SK-MEL-5 (cell line): Measurements from ENCODE around the gene DENND1A. TPM values are rescaled to one million over a fixed set of nuclear protein-coding genes. Genes with fewer than 3 reads are reported as not detected.
"Not testable (repeated sequence)": the region's sequence is repeated elsewhere in the genome, so short reads cannot be mapped to it uniquely, and the experiment has no call there.

Experiments
- DNase-seq: peaks from one replicate; pipeline ENCODE4 v3.0.0-alpha.2; 2016; ENCODE audit warnings: low read depth, low spot score
- in situ Hi-C: cut with HindIII; loops from 2 replicates; pipeline ENCODE4 v1.10.0; 2016; ENCODE audit warnings: low sequenced_read_pairs, high pct_unique_total_duplicates, low pct_unique_long_range_greater_than_20kb
- total RNA-seq: library from RNA; depleted of rRNA; stranded (reverse); fragments of >200 nt; shearing (Covaris generic); gene quantifications from 2 replicates; pipeline ENCODE4 v1.2.3, GENCODE V29; 2014

The DENND1A gene
- total RNA-seq, 1 experiment from 2014 or later = 30.4 TPM

DNA sequence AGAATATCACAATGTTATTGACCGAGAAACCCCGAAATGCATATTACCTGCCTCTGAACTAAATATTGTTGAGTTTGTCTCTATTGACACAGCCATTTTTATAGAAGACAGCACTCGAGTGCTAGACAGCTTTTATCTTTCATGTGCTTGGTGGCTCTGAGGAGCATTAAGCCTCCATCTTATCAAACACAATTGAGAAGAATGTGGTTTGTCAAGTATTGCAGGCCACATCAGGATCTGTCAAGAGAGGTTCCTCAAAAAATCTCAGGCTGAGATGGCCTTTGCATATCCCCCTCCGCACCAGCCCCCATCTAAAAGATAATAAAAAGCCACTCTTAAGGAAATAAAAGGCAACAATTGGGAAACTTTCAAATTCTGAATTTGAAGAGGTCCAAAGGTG lies 284.8 kb downstream of the DENND1A start:
- in situ Hi-C loops = no loop called here
- DNase-seq = no peak

DNA sequence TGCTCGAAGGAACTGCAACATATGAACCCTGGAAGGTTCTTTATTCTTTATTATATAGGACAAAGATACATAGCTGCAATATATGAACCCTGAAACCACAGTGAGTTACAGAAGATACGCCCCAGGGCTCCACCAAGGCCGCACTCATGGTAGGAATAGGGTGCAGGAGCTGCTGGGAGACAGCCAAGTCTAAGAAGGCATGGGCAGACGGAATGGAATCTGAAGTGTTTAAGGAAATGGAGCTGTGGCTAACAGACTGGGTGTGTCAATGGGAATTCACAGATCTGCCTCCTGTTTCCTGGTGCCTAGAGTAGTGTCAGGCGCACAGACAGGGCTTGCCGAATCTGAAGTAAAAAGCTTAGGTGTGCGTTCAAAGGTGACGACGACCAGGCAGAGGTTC lies 286.4 kb downstream of the DENND1A start:
- DNase-seq = no peak
- in situ Hi-C loops = no loop called here

DNA sequence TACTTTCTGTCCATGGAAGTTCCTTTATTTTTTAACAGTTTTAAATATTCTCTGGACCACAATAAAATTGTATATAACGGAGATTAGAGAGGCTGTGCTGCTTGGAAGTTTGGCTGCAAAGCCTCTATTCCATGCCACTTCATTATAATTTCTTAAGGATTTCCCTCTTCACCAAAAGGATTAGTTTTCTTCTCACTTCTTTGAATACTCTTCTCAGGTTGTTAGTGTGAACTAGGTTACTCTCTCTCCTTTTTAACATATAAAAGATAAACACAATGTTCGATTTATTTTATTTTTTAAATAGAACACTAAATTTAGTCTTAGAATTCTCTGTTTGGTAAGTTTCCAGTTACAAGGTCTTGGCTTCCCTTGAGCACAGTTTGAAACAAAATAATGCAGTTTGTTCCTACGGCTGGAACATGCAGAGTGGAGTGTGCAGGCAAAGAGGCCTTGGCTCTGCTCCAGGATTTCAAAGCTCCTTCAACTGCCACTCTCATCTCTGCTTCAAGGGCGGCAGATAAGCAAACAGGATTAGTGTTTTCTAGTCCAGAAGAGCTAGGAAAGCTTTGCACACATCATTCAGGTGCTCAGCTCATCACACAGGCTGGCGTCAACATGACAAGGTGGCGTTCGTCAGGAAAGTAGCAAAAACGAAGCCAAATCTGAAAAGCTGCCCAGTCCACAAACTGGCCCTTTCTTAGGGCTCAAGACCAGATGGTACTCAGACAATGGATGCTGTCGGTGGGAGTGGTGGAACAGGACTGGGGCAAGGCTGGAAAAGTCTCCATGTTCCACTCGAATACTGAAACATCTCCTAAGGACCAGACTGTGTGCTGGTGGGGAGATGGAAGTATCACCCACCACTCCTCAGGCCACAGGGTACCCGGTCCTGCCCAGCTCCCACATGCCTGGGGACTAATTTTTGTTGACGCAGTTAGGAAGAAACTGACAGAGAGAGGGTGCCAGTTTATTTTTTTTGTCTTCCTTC lies 287.3 kb downstream of the DENND1A start:
- in situ Hi-C loops = no loop called here
- no peak for DNase-seq

DNA sequence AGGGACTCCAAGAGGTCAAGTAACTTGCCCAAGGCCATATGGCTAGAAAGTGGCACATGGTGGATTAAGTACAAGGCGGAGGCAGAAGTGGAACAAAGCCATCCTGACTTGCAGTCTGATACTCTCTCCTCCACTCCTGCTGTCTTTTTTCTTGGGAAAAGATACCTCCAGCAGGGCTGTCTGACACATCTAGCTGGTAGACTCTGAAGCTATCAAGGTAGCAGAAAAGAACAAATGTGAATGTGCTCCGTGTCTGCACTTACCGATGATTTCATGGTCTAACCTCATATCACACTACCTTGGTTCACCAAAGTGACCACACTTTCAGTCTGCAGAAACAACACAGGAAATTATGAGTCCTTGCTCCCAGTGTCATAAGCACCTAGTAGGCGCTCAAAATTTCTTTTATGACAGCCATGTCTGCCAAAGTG lies 289.1 kb downstream of the DENND1A start:
- in situ Hi-C loops = no loop called here

DNA sequence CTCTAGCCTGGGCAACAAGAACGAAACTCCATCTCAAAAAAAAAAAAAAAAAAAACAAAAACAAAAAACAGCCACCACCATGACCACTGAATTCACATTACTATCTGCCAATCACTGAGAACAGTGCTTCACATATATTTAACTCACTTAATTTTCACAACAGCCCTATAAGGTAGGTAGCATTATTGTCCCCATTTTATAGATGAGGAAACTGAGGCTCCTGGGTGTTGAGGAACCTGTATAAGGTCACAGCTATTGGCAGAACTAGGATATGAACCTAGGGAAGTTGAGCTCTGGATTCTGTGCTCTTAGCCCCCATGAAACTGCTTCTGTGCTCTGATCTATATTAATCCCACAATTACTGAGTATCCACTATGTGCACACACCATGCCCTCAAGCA lies 290.2 kb downstream of the DENND1A start:
- DNase-seq = no peak
- in situ Hi-C loops = no loop called here

More for the DNA sequence above, 289.1 kb downstream of the DENND1A start:
- no peak for DNase-seq

DNA sequence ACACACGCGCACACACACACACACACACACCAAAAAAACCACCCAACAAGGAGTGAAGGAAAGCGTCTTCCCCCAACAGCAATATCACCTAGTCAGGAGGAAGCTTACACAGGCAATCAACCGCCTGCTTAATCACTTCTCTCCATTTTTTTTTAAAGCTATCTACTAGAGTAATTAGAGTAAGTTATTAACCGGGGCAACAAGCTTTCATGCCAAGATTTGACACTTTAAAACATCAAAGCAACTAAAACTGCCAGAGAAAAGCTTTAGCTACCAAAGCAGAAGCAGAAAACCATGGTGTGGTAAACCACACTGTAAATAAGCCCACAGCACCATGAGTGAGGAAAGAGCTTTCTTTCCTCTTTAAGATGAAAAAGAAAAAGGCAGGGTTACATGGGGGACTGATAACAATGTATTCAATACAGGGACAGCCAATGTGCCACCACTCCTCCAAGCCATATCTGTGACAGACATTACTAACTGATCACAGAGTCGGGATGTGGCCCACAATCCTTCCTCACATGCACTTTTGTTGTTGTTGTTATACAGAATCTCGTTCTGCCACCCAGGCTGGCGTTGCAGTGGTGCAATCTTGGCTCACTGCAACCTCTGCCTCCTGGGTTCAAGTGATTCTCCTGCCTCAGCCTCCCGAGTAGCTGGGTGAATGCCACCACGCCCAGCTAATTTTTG lies 291.8 kb downstream of the DENND1A start:
- DNase-seq = peak; percentile 39
- in situ Hi-C loops = no loop called here

DNA sequence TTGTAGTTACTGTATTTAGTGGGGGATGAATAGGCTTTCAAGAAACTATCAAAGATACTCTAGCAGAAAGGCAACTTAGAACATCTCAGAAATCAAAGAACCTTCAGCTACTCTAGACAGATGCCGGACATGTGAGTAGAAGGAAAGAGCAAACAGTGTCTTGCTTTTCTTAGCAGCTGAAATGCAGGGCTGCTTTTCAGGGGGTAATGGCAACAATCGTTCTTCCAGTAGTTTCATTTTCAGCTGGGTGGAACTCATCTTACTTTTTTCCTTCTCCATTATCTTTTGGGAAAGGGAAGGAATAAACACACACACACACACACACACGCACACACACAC lies 292.4 kb downstream of the DENND1A start:
- in situ Hi-C loops = no loop called here
- peak; percentile 33 for DNase-seq

DNA sequence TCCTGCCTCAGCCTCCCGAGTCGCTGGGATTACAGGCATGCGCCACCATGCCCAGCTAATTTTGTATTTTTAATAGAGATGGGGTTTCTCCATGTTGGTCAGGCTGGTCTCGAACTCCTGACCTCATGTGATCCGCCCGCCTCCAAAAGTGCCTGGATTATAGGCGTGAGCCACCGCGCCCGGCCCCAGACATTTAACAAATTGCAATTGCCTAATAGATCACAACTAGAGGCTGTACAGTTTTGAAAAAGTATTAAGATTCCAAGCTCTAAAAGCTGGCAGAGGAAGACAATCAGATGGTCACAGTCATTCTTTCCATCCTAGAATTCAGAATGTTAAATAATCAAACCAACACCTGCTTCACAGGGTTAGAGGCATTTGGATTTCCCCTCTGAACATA lies 293.1 kb downstream of the DENND1A start:
- DNase-seq, in situ Hi-C loops: not testable (repeated sequence)

DNA sequence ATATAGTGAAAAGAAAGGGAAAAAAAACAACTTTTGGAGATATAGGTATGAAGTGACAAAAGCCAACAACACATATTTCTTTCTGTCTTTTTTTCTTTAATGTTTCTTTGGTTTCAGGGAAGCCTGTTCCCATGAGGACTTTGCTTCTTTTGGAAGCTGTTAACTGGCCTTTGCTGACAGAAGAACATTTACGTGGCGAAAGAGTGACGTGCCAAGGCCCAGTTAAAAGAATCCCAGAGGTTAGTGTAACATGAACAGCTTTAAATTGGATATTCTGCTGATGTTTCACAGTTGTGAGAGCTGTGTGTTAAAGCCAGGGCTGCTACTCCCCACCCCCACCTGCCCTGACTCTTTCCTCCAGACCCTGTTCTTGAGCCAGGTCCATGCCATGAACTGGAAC lies 298.1 kb downstream of the DENND1A start:
- in situ Hi-C loops = no loop called here
- no peak for DNase-seq

DNA sequence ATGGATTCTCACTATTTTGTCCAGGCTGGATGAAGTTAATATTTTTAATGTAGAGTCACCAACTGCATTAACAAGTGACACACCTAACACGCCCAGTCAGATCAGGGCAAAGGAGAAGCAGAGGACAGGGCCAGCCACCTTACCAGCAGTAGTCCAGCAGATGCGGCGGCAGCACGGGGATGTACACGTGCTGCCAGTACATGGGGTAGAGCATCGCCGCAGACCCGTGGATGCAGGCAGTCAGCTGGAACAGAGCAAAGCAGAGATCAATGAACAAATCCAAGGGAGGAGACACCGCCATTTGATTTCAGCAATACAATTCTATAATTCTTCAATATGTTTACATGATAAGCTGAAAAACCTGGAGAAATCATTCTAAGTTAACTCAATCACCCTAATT lies 299.7 kb downstream of the DENND1A start:
- no peak for DNase-seq
- in situ Hi-C loops = no loop called here

DNA sequence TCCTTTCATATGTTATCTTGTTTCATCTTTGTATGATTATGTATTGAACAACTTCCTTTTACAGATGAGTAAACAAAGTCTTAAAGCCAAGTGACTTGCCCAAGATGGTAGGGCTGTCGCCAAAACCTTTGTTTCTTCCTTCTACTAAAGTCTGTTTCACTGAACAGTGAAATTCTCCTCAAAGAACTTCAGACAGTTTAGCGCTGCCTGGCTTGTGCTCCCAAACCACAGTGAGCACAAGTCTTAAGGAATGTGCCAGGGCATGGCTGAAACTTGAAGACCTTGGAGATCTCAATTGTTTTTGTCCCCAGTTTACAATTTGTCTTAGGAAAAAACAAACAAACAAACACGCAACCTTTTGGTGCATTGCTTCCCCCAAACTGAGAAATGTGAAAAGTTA lies 300.4 kb downstream of the DENND1A start:
- in situ Hi-C loops = no loop called here
- no peak for DNase-seq

DNA sequence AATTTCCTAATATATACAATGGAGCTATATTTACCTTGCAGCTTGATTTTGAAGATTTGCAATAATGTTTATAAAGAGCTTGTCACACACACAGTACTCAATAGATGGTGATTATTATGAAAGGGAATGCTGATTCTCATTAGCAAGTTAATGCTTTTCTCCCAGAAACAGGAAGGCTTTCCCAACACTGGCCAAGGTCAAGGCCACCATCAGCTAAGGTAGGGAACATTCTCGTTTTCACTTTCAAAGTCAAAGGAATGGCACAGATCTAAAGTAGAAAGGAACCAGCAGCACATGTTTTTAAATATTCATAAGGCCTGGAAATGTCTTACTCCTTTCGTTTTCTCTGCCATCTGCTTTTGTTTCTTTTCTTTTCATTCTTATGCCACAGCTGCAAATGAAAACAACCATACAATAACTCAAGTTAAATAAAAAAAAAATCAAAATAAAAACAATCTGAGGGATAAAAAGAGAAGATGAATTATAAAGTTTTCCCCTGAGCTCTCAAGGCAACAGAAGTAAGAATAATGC lies 307.1 kb downstream of the DENND1A start:
- in situ Hi-C loops = no loop called here
- DNase-seq = no peak

DNA sequence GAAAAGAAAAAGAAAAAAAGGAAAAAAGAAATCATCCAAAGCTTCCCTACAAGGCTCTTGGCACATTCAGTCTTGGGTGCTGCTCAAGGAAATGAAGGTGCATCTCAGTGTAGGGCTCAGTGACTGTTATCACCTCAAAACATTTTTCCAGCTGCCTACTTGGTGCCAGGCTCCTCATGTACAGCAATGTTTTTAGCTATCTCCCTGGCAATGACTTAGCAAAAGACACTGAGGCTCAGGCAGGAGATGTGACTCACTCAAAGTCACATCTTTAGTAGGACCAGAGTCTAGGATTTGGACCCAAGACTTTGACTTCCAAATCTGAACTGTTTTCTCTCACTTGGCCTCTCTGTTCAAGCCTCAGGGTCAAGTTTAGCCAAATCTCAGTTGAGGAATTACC lies 309.7 kb downstream of the DENND1A start:
- DNase-seq = no peak
- in situ Hi-C loops = no loop called here

DNA sequence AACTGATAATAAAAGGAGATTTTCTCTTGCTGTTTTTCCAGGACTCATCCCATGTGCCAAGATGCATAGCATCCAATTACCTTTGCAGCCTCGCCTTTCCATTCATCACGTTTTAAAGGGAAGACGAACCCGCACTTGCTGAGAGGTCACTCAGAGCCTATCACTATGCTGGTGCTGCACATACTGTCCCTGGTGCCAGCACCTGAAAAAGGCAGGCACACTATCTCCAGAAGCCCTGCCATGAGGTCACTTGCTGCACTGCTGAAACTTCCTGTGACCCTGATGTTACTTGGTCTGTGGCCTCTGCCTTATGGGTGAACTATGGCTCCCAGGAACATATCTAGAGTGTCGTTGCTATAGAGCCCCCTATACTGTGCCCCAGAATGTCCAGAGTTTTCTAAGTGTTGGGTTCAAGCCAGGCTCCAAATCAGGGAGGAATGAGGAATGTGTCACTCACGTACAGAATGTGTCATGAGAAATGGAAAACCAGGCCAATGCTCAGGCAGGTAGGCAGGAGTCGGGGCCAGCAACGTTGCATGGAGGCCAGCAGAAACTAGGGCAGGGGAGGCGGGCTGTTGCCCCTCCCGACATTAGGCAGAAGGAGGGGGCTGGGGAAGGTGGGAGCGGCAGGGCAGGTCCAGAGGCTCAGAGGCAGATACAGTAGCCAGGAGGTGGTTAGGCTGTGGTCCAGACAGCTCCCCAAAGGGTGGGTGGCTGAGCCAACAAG lies 311.8 kb downstream of the DENND1A start:
- DNase-seq = no peak
- in situ Hi-C loops = no loop called here

DNA sequence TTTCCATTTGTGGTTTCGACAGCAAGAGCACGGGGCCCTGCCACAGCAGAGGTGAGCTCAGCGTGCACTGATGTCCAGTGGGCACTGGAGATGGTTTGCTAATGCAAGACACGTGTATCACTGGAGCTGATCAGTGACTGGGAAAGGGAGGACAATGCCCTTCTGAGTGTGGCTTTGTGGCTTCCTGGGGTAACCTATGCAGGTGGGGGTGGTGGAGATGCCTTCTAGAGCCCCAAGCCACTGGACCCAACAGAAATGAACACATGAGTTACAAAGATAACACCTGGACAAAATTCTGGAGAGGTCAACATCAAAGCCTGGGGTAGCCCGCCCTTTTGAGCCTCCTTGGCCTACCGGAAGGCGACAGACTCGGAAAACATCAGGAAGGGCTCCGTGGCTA lies 312.6 kb downstream of the DENND1A start:
- in situ Hi-C loops = no loop called here
- DNase-seq = no peak

DNA sequence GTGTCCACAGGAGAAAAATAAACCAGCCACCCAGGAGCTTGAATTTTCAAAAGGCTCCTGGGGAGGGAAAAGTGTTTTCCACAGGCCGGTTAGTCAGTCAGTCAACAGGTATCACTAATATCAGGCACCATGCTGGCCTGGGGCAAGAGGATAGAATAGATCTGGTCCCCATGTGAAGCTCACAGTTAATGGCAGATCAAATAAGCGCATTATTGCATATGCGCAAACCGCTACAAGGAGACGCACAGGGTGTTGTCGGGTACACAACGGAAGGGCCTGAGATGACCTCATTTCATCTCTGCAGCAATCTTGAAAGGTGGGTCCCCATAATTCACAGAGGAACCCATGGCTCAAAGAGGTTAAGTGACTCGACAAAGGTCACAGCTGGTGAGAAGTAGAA lies 313.2 kb downstream of the DENND1A start:
- in situ Hi-C loops = no loop called here
- DNase-seq = no peak

DNA sequence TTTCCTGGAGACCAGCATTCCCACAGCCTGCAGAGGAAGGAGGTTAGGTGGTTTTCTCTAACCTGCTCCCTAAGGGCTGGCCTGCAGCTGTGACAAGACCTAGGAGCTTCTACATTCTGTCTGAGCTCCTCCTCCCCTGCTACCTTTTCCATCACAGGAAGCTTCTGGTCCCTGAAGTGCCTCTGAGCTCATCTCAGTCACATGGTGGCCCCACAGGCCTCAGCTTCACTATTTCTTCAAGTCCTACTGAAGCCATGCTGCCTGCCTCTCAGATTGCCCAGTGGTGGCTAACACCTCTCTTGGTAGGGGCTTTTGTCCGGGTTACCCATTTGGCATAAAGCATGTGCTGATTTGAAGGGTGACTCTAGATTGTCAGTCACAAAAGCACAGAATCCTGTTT lies 314.5 kb downstream of the DENND1A start:
- in situ Hi-C loops = no loop called here
- peak; percentile 13 for DNase-seq
